ENCODE results near the gene TMUB2.
"Not testable (repeated sequence)": the region's sequence is repeated elsewhere in the genome, so short reads cannot be mapped to it uniquely, and the experiment has no call there.

Gene TMUB2

GRCh38 chr17:44219616-44220212, 32.9 kb downstream of the TMUB2 start, which contains the start of gene UBTF:
TSS of gene UBTF (minus strand) at chr17:44219675. CDS start at chr17:44218229, 1,446 bp downstream.
- DNase-seq, result peak; percentile 89

DNA sequence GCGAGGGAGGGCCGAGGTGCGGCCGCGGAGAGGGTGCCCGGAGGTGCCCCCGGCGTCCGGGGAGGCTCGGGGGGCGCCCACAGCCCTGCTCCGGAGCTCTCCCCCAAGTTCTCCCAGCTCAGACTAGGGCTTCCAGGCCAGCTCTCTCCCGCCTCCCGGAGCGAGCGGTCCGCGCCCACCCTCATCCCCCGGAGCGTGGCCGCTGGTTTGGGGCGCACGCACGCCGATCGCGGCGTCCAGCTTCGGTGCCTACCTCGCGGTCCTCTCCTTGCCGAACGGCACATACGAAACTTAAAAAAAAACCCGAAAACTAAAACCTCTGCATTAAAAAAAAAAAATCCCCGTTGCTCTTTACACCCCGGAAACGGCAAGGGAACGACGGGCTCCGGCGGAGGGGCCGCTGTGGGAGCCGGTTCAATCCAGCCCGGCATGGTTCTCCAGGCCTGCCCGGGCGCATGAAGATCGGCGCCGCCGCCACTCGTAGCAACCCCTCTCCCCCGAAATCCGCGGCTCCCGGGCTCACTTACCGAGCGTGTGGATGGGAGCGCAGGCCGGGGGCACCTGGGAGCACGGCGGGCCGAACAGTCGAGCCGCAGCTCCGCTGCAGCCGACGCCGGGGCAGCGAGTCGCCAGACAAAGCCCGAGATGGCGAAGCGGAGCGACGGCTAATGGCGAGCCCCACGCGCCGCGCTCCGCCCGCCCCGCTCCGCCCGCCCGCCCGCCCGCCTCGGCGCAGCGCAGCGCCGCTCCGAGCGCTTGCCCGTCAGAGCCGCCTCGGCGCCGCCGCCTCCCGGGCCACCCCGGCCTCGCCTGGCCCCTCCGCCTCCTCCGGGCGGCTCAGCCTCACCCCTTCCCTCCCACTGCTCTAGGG, 33.7 kb downstream of the TMUB2 start:
- DNase-seq, result peak; percentile 77

- peak; percentile 90 for DNase-seq
These were observed 34.5 kb downstream of the TMUB2 start for GRCh38 chr17:44221084-44221861.

- no peak for DNase-seq
These were observed 35.0 kb downstream of the TMUB2 start for GRCh38 chr17:44221862-44222111.

DNA sequence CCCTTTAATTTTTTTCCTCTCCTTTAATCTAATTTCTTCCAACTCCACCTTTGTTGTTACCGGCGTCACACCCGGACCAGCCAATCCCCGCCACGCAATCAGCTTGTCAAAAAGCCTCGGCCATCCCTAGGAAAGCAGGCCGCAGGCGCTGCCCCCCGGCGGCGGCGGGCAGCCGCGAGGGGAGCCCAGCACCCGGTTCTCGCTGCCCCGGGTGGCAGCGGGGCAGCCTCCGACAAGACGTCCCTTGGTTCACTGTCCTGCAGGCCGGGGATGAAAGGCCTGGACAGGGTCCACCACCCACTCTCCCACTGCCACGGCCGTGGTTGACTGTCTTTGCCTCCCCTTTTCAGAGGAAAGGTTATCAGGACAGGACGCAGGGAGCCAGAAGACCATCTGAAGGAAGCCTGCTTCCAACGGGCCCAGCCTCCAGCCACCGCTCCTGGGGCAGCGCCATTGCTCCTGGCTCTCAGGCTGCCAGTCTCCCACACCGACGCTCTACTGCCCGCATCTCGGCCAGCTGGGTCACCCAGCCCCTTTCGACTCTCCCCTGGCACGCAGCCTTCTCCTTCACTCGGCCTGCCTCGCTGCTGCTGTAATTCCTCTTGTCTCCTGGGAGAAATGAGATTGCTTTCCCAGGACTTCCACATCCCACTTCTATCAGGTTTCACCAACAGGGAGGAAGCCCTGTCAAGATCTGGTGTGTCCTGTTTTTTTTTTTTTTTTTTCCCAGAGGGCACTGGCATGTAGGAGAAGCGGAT, 35.5 kb downstream of the TMUB2 start:
- DNase-seq, result peak; percentile 76

DNA sequence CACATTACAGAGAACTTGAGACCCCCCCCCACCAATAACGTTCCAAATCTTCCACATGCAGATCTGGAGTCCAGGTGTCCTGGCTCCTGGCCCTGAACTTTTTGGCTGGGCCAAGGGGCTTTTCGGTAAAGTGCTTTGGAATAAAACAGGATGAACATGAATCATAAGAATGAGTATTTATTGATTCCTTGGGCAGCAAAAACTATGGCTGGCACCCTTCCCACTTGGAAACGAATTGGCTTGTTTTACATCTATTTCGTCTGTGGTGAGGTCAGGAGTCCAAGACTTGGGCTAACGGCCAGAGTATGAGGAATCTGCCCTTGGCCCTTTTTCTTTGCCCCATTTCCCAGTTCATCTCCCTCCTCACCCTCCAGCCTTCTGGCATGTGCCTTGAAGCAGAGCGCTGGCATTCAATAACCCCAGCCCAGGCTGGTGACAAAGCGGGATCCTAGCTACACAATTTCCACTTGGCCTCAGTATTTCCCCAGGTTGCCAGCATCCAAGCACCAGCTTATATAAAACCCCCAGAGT, 36.8 kb downstream of the TMUB2 start:
- DNase-seq, result peak; percentile 77

- no peak for DNase-seq
These were observed 42.3 kb downstream of the TMUB2 start for GRCh38 chr17:44229090-44229489.

- DNase-seq, result no peak
These were observed 43.4 kb downstream of the TMUB2 start for GRCh38 chr17:44230140-44230539.

DNA sequence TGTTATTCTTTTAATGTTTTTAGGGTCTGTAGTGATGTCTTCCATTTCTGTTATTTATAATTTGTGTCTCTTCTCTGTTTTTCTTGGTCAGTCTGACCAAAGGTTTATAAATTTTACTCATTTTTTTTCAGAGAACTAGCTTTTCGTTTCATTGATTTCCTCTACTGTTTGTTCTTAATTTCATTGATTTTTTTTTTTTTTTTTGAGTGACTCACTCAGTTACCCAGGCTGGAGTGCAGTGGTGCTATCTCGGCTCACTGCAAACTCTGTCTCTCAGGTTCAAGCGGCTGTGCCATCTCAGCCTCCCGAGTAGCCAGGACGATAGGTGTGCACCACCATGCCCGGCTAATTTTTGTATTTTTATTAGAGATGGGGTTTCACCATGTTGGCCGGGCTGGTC, 45.3 kb downstream of the TMUB2 start:
- DNase-seq, result no peak

GRCh38 chr17:44233582-44233981, 46.8 kb downstream of the TMUB2 start:
- DNase-seq, result no peak

DNA sequence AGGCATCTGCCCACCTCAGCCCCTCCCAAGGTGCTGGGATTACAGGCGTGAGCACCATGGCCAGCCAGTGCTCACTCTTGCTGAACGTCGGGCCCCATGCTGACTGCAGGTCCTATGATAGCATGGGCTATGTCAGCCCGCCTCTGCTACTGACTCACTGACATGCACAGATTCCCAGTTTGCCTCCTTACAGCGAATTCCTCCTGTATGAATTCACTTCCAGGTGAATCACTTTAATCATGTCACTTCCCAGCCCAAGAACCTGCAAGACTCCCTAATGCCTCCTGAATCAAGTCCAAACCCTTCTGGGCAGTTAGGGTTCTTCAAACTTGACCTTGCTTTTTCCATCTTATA, 48.8 kb downstream of the TMUB2 start:
- DNase-seq, result no peak

DNA sequence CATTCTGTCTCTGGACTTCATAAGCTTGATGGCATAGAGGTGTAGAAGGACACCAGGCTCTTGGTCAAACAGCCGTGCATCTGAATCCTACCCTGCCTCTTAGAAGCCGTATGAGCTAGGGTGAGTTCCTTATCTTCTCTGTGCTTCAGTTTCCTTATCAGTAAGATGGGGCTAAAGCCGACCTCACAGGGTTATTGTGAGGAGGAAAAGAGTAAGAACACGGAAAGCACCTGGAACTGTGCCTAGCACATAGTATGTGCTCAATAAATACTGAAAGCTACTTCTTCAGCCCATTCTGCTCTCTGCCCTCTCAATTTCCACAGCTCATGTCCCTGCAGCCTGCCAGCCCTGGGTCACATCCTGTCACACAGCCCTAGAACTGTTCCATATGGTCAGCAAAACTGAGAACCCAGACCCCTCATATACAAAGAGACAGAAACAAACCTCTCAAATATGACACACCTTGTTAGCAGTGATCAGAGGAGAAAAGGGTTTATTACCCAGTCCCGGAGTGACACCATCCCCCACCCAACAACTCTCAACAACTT, 49.7 kb downstream of the TMUB2 start:
- no peak for DNase-seq

DNA sequence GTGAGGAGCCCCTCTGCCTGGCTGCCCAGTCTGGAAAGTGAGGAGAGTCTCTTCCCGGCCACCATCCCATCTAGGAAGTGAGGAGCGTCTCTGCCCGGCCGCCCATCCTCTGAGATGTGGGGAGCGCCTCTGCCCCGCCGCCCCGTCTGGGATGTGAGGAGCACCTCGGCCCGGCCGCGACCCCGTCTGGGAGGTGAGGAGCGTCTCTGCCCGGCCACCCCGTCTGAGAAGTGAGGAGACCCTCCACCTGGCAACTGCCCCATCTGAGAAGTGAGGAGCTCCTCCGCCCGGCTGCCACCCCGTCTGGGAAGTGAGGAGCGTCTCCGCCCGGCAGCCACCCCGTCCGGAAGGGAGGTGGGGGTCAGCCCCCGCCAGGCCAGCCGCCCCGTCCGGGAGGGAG, 51.1 kb downstream of the TMUB2 start:
- DNase-seq, result not testable (repeated sequence)

- DNase-seq, result no peak
These were observed 54.4 kb downstream of the TMUB2 start for GRCh38 chr17:44241106-44241624.

Data from right forelimb (tissue), 1 donor.